ENCODE data around the gene TRIML1.

TRIML1 gene, protein sequence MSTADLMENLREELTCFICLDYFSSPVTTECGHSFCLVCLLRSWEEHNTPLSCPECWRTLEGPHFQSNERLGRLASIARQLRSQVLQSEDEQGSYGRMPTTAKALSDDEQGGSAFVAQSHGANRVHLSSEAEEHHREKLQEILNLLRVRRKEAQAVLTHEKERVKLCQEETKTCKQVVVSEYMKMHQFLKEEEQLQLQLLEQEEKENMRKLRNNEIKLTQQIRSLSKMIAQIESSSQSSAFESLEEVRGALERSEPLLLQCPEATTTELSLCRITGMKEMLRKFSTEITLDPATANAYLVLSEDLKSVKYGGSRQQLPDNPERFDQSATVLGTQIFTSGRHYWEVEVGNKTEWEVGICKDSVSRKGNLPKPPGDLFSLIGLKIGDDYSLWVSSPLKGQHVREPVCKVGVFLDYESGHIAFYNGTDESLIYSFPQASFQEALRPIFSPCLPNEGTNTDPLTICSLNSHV

DNA sequence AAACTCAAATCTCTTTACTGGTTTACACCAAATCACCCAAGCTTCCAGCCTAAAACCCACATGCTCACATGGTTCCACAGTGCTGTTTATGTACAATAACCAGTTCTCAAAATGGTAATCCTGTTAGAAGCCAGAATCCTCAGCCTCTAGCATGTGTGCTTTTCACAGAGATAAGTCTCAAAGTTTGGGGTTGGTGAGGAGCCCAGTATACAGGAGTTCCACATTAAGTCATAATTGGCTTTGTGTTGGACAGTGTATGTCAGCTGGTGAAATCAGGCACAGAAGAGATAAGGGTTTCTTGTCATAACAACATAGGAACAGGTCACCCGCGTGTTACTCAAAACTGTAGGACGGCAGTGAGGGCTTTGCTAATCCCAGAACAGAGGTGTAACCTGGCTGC lies at the start of gene TRIML1:
Gene TRIML1 (plus strand): TSS at position 301 of the 400 bp plus-strand sequence. CDS start 118 bp downstream, outside the sequence.
- no peak within 1 kb of the TSS for H3K27ac ChIP-seq
- TF ChIP-seq, protein P1, sequence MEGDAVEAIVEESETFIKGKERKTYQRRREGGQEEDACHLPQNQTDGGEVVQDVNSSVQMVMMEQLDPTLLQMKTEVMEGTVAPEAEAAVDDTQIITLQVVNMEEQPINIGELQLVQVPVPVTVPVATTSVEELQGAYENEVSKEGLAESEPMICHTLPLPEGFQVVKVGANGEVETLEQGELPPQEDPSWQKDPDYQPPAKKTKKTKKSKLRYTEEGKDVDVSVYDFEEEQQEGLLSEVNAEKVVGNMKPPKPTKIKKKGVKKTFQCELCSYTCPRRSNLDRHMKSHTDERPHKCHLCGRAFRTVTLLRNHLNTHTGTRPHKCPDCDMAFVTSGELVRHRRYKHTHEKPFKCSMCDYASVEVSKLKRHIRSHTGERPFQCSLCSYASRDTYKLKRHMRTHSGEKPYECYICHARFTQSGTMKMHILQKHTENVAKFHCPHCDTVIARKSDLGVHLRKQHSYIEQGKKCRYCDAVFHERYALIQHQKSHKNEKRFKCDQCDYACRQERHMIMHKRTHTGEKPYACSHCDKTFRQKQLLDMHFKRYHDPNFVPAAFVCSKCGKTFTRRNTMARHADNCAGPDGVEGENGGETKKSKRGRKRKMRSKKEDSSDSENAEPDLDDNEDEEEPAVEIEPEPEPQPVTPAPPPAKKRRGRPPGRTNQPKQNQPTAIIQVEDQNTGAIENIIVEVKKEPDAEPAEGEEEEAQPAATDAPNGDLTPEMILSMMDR (conservative IDR thresholded peaks at IDR 0.05): no peak

DNA sequence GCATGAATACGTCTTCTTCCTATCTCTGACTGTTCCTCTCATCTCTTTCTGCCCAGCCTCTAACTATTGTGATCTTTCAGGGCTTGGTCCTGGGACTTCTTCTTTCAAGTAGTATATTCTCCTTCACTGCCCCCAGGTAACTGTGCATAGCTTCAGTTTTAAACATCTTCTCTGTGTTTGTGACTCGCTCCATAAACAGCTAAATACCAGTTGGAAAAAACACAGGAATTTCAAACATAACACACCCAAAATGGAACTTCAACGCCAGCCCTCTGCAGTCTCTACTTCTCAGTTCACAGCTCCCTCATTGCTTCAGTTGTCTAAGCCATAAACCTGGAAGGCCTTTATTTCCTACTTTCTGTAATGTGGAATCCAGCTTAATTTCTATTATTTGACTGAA lies 46.4 kb upstream of the TRIML1 start:
- H3K27ac ChIP-seq: no peak overlapping the region
- TF ChIP-seq, protein P1 (conservative IDR thresholded peaks at IDR 0.05): no peak

DNA sequence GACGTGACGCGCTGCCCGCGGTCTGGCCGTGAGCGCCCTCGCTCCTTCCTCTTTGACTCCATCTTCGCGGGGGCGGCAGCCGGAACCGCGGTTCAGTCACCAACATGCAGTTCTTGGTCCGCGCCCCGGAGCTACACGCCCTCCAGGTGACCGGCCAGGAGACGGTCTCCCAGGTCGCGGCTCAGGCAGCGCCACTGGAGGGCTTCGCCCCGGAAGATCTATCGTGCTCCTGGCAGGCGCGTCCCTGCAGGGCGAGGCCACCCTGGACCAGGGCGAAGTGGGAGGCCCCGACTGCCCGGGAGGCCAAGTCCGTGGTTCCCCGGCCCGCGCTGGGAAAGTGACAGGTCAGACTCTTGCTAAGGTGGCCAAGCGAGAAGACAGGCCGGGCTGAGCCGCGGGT lies 32.8 kb upstream of the TRIML1 start:
- no peak overlapping the region for H3K27ac ChIP-seq
- TF ChIP-seq, protein P1 (conservative IDR thresholded peaks at IDR 0.05): no peak

DNA sequence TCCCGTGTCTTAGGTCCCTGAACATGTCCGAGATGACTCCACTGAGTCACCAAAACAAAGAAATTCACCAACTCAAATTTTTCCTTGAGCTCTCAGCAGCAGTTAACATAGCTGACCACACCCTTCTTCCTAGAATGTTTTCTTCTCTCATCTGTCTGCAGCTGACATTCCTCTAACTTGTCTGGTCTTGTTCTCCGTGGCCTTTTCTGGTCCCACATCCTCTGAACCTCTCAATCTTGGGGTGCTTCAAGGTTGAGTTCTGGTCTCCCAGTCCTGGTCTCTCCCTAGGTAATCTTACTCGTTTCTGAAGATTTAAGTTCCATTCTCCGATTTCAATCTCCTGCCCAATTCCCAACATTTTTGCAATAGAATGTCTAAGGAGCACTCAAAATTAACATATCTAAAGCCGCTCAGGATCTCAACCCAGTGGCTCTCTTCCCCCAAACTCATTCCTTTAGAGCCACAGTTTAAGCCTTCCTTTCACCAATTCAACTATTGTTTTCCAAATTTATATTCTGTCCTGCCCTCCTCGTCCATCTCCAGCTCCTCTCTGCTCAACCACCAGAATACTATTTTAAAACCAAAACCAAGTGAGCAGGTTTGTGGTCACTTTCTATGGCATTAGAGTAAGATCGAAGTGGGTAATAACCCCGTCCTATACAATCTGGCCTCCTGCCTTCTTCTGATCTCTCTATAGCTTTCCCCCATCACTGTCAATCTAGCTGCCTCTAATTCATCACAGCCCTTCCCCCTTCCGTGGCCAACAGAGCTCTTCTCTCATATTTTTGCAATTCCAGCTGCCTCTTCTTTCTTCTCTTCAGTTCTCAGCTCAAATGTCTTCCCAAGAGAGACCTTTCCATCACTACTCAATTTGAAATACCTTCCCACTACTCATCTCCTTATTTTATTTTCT lies 31.1 kb upstream of the TRIML1 start:
- TF ChIP-seq, protein P1 (conservative IDR thresholded peaks at IDR 0.05): no peak
- H3K27ac ChIP-seq: no peak overlapping the region

DNA sequence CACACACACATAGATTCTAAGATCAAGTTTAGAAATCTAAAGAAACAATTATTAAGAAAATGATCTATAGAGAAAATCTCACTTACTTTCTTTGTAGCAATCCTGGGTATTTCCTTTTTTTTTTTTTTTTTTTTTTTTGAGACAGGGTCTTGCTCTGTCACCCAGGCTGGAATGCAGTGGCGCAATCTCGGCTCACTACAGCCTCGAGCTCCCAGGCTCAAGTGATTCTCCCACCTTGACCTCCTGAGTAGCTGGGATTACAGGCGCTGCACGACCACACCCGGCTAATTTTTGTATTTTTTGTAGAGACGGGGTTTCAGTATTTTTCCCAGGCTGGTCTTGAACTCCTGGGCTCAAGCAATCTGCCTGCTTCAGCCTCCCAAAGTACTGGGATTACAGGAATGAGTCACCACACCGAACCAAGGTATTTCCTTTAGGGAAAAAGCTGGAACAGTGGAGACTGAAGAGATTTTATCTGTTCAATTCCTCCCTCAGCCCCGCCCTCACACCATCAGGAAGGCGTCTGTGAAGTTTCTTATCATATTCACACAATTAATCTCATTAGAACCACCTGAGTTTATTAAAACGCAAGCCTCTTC lies 30.0 kb upstream of the TRIML1 start, which contains the start of gene TRIML2:
Gene TRIML2 (minus strand): TSS at position 447 of the 599 bp plus-strand sequence. CDS start 4,235 bp downstream, outside the sequence.
- H3K27ac ChIP-seq: no peak within 1 kb of the TSS

DNA sequence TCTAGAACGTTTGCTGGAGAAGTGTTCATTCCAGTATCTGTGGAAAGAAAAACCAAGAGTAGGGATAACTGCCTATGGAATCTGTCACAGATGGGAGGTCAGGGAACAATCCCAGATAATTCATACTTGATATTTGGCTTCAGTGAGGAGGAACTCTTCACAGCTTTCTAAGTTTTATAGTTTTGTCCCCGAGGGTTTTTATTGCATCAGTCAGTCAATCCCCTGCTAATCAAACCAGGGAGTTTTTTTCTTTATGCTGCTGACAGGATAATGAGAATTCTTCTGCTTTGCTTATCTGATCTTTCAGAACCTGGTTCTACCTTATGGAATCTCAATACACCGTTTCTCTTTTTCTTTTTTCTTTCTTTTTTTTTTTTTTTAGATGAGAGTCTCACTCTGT lies 29.2 kb upstream of the TRIML1 start:
- TF ChIP-seq, protein P1 (conservative IDR thresholded peaks at IDR 0.05): no peak
- no peak overlapping the region for H3K27ac ChIP-seq

More for the DNA sequence above, 30.0 kb upstream of the TRIML1 start, which contains the start of gene TRIML2:
- TF ChIP-seq, protein P1 (conservative IDR thresholded peaks at IDR 0.05): no peak
